PFSK-1 (cell line): ENCODE measurements around the gene DUSP16.

Experiments used
- REST ChIP-seq, 2 experiments: IDR thresholded peaks; 2 replicates each; pipeline versions ENCODE4 v1.6.1 to v1.8.0; 2011 to 2012; ENCODE audit warnings: low read depth in 2 of 2, low read length in 2 of 2, control low read depth in 1 of 2, inconsistent platforms in 1 of 2, mild to moderate bottlenecking in 1 of 2, moderate library complexity in 1 of 2; ENCODE audit not compliant: insufficient read depth in 1 of 2
- SIN3A ChIP-seq: IDR thresholded peaks from 2 replicates; pipeline ENCODE4 v1.6.1; 2012; ENCODE audit warnings: mild to moderate bottlenecking, low read length, moderate library complexity, borderline replicate concordance; ENCODE audit not compliant: insufficient read depth
- TAF1 ChIP-seq: IDR thresholded peaks from 2 replicates; pipeline ENCODE4 v1.6.1; 2012; ENCODE audit warnings: low read length, control low read depth, borderline replicate concordance; ENCODE audit not compliant: insufficient read depth

GRCh38 chr12:12582895-12583303 is 20.2 kb upstream of the DUSP16 start:
- TF ChIP-seq REST (IDR thresholded peaks at IDR 0.05; ENCODE audit: insufficient read depth in 1 of 2, low read depth in 2 of 2, low read length in 2 of 2) (no peak), TAF1 (no peak), SIN3A (no peak)
